HL-60 (cell line): ENCODE data around the gene FXYD2.

Experiments used
- CTCF ChIP-seq: IDR thresholded peaks from one replicate; pipeline ENCODE4 v1.5.1; 2011; ENCODE audit warnings: low read length, control low read depth, inconsistent platforms; ENCODE audit not compliant: insufficient read depth
- POLR2AphosphoS5 ChIP-seq: IDR thresholded peaks from 2 replicates; pipeline ENCODE4 v1.6.1; 2012; ENCODE audit warnings: low read depth
- SPI1 ChIP-seq: IDR thresholded peaks from 2 replicates; pipeline ENCODE4 v1.6.1; 2012; ENCODE audit warnings: low read depth, mild to moderate bottlenecking, borderline replicate concordance

- TF ChIP-seq CTCF (no peak), POLR2AphosphoS5 (peak; percentile 40; the same call in 1 of the 2 replicates), SPI1 (peak; percentile 96)
Observed at GRCh38 chr11:117815262-117815803, 9.2 kb downstream of the FXYD2 start.
